ES-I3 (cell line): Measurements from ENCODE around the gene TCAIM.
"Not testable (repeated sequence)": the region's sequence is repeated elsewhere in the genome, so short reads cannot be mapped to it uniquely, and the experiment has no call there.

Source experiments
- H3K36me3 ChIP-seq: 2 replicates; pipeline ENCODE4 v1.6.1; 2013; ENCODE audit warnings: mild to moderate bottlenecking, low read length, control low read depth, moderate library complexity; ENCODE audit not compliant: insufficient read depth
- H3K4me1 ChIP-seq: 2 replicates; pipeline ENCODE4 v1.6.1; 2013; ENCODE audit warnings: mild to moderate bottlenecking, control low read depth, low read length; ENCODE audit not compliant: insufficient read depth
- H3K9ac ChIP-seq: 2 replicates; pipeline ENCODE4 v1.6.1; 2013; ENCODE audit warnings: low read depth, mild to moderate bottlenecking, low read length, moderate library complexity
- H3K9me3 ChIP-seq: 2 replicates; pipeline ENCODE4 v1.6.1; 2013; ENCODE audit warnings: mild to moderate bottlenecking, low read length, moderate library complexity; ENCODE audit not compliant: control insufficient read depth, insufficient read depth

Gene TCAIM

GRCh38 chr3:44365952-44366351 lies 27.4 kb downstream of the TCAIM start:
- Histone ChIP-seq H3K9ac (no peak overlapping the region), H3K9me3 (no peaks in the 10 kb centered on the region), H3K36me3 (no peaks in the 10 kb centered on the region), H3K4me1 (0 out of 2 replicates have a peak, but pooled peaks cover 6% of the 10 kb centered on the region)

GRCh38 chr3:44375450-44375849 lies 36.9 kb downstream of the TCAIM start:
- H3K36me3 ChIP-seq, result no peaks in the 10 kb centered on the region; the same call in 1 of the 2 replicates
- 0 out of 2 replicates have a peak, but pooled peaks cover 2% of the 10 kb centered on the region for H3K9me3 ChIP-seq
- H3K9ac ChIP-seq, result no peak overlapping the region
- H3K4me1 ChIP-seq, result no peaks in the 10 kb centered on the region

- Histone ChIP-seq H3K4me1 (no peaks in the 10 kb centered on the region), H3K9ac (no peak overlapping the region), H3K36me3 (no peaks in the 10 kb centered on the region), H3K9me3 (peaks cover 2% of the 10 kb centered on the region; the same call in 1 of the 2 replicates)
These were observed 48.8 kb downstream of the TCAIM start for GRCh38 chr3:44387404-44387803.

- H3K36me3 ChIP-seq, result no peaks in the 10 kb centered on the region
- no peak overlapping the region for H3K9ac ChIP-seq
- no peaks in the 10 kb centered on the region for H3K4me1 ChIP-seq
- H3K9me3 ChIP-seq, result no peaks in the 10 kb centered on the region
These were observed 53.9 kb downstream of the TCAIM start for GRCh38 chr3:44392489-44392888.

GRCh38 chr3:44395714-44396113 lies 57.1 kb downstream of the TCAIM start:
- Histone ChIP-seq H3K36me3 (no peaks in the 10 kb centered on the region), H3K9ac (no peak overlapping the region), H3K9me3 (no peaks in the 10 kb centered on the region), H3K4me1 (no peaks in the 10 kb centered on the region)

- Histone ChIP-seq H3K36me3 (no peaks in the 10 kb centered on the region), H3K4me1 (no peaks in the 10 kb centered on the region), H3K9me3 (no peaks in the 10 kb centered on the region), H3K9ac (no peak overlapping the region)
These were observed 57.9 kb downstream of the TCAIM start for GRCh38 chr3:44396200-44397171.

- H3K9me3 ChIP-seq, H3K9ac ChIP-seq, H3K36me3 ChIP-seq, H3K4me1 ChIP-seq: not testable (repeated sequence)
These were observed 59.7 kb downstream of the TCAIM start for GRCh38 chr3:44398271-44398670.

- Histone ChIP-seq H3K4me1 (no peaks in the 10 kb centered on the region), H3K36me3 (no peaks in the 10 kb centered on the region), H3K9me3 (no peaks in the 10 kb centered on the region), H3K9ac (no peak overlapping the region)
These were observed 60.3 kb downstream of the TCAIM start for GRCh38 chr3:44398853-44399252.

- Histone ChIP-seq H3K9ac (no peak overlapping the region), H3K9me3 (no peaks in the 10 kb centered on the region), H3K4me1 (no peaks in the 10 kb centered on the region), H3K36me3 (no peaks in the 10 kb centered on the region)
These were observed 62.2 kb downstream of the TCAIM start for GRCh38 chr3:44400771-44401170.

- Histone ChIP-seq H3K9me3 (no peaks in the 10 kb centered on the region), H3K4me1 (no peaks in the 10 kb centered on the region), H3K36me3 (no peaks in the 10 kb centered on the region), H3K9ac (no peak overlapping the region)
These were observed 64.0 kb downstream of the TCAIM start for GRCh38 chr3:44402548-44402947.

- Histone ChIP-seq H3K9ac (no peak overlapping the region), H3K4me1 (no peaks in the 10 kb centered on the region; the same call in 1 of the 2 replicates), H3K36me3 (no peaks in the 10 kb centered on the region; the same call in 1 of the 2 replicates), H3K9me3 (no peaks in the 10 kb centered on the region)
These were observed 71.3 kb downstream of the TCAIM start for GRCh38 chr3:44409640-44410410.

- Histone ChIP-seq H3K36me3 (no peaks in the 10 kb centered on the region; the same call in 1 of the 2 replicates), H3K9me3 (no peaks in the 10 kb centered on the region), H3K9ac (no peak overlapping the region), H3K4me1 (no peaks in the 10 kb centered on the region; the same call in 1 of the 2 replicates)
These were observed 72.6 kb downstream of the TCAIM start for GRCh38 chr3:44411031-44411645.

- no peak overlapping the region for H3K9ac ChIP-seq
- no peaks in the 10 kb centered on the region for H3K9me3 ChIP-seq
- no peaks in the 10 kb centered on the region; the same call in 1 of the 2 replicates for H3K4me1 ChIP-seq
- H3K36me3 ChIP-seq, result no peaks in the 10 kb centered on the region; the same call in 1 of the 2 replicates
These were observed 73.8 kb downstream of the TCAIM start for GRCh38 chr3:44412365-44412764.

- no peaks in the 10 kb centered on the region for H3K9me3 ChIP-seq
- H3K36me3 ChIP-seq, result no peaks in the 10 kb centered on the region
- H3K9ac ChIP-seq, result no peak overlapping the region
- H3K4me1 ChIP-seq, result no peaks in the 10 kb centered on the region; the same call in 1 of the 2 replicates
These were observed 76.0 kb downstream of the TCAIM start for GRCh38 chr3:44414517-44415090.
